ENCODE data around the gene ITGA5.

Gene ITGA5

DNA sequence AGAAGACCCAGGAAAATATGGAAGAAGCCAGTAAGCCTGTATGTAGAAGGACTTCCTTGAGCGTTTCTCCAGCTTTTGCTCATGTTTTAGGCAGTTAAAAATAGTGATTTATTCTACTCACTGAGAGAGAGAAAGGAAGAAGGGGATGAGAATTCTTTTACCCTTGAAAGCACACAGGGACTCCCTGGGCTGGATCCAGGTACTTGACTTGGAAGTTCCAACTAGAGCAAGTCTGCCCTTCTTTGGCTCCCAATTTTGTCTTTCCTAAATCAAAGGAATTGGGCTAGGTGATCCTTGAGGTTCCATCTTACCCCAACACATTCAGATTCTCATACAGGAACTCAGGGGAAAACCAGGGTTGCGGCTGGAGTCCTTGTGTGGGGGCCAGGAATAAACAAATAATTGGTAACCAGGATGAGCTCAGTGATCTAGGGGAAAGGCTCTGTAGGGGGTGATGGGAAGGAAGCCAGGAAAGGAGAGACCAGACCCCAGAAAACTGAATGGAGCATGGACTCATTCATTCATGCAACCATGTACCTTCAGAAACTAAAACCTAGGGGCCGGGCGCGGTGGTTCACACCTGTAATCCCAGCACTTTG, 11.5 kb upstream of the ITGA5 start:
- DNase-seq, result no peak

DNA sequence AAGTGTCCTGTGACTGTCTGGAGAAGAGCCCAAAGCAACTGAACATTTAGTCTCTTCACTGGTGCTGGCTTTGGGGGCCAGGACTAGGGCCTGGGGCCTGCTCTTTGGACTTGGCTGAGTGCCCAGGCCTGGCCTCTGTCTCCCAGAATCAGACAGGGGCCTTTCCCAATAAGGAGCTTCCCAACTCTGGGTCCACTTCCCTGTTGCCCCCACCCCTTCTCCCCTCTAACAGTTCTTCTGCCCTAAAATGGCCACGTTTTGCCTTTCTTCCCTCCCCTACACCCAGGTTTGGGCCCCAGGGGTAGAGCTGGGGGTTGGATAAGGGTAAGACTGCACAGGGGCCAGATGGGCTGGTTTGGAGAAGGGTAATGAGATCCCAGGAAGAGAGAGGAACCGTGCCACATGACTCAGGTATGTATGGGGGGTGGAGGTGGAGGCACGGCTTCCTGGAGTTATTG, 10.0 kb upstream of the ITGA5 start:
- no peak for DNase-seq

DNA sequence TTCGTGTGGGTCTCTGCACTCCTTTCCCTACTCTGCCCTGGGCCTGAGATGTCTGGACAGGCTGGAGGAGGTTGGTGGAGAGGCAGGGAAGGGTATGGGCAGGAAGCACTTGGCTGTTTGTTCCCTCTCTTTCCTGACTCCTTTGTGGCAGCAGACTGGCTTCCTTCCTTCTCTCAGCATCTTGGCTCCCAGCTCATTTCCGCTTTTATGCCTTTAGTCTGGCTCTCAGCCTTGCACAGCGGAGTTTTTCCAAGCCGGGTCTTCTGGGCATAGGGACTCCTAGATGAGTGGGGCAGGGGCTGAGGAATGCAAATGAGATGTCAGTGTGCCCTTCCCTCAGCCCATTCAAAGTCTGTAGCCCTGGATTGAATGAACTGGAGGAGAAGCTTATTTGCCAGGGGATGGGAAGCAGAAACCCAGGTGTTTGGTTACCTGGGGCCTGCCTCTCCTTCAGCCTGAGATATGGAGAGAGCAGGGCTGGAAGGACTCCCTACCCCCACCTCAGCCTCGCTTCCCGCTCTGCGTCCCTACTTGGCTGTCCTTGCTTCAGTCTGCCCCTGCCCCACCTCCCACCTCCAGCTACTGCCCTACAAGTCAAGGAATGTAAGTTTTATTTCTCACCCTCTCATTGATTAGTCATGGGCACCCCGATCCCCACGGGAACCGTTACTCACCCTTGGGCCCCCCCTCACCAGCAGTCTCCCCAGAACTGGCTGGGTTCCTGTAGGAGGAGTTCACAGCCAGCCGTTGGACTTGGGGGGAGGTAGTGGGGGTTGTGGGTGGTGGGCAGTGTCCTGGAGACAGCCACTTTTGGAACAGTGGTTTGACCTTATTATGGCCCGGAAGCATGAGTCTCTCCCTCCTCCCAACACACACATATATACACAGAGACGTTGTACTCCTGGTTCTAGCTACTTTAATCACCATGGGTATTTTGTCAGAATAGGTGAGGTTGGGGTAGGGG, 9.3 kb upstream of the ITGA5 start:
- no peak for DNase-seq

DNA sequence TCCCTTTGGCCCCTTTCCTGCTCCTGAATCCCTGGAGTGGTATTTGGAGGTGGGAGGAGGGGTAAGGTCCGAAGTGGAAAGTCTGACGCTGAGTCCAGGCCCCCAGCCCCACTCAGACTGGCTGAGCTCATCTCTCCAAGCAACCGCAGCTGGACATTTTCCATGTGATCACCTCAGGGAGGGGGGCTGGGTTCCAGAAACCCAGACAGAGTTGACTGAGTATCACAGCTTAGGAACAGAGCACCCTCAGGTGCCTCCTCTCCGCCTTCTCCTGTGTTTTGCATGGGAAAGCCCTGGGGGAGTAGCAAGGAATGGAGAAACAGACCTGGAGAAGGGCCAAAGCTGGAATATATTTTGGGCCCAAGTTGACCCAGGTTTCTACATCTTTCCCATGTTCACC, 8.0 kb upstream of the ITGA5 start:
- no peak for DNase-seq

DNA sequence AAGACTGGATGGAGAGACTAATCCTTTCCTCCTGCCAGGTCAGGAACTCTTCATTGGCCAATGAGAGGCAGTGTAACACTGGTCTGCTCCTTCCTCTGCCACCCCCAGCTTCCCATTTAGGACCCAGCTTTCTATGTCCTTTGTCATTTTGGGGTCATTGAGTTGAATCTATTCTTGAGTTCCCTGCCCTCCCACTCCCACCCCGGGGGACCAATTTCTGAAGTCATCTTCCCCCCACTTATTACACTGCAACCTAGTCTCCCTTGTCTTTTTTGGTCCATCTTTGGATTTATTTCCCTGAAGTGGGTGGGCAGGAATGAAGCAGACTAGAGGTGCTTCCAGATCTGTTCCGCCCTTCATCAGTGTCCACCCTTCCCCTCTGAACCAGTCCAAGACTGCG, 7.6 kb upstream of the ITGA5 start:
- no peak for DNase-seq

DNA sequence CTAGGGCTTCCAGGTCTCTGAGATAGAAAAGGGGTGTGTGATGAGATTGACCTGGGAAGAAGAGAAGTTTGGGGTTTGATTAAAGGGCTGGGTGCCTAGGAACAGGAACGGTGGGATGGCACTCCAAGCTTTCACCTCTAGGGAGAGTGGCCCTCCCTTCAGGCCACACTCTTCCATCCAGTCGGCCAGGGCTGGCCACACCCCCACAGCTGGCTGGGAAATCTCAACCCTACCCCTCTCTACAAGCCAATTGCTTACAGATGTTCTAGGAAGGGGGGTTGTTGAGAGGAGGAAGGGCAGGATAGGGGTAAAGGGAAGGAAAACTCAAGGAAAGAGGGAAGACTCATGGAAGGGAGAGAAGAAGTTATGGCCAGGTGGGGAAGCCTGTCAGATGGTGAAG, 6.6 kb upstream of the ITGA5 start:
- no peak for DNase-seq

DNA sequence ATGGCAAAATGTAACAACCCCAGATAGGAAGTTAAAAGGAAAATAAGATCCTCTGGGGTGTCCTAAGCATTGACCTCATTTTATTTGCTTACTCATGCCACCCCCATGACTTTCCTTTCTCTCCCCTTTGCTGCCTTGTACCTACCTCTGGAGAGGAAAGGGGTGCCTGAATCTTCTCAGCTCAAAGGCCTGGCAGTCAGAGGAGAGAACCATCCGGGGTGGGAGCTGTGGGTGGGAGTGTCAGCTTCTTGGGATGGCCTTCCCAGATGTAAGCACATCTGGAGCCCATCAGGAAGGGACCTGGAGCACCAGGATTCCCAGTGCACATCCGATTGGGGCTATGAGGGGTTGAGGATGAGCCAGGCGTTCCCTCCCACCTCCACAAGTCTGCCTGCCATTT, 5.2 kb upstream of the ITGA5 start:
- DNase-seq, result no peak

DNA sequence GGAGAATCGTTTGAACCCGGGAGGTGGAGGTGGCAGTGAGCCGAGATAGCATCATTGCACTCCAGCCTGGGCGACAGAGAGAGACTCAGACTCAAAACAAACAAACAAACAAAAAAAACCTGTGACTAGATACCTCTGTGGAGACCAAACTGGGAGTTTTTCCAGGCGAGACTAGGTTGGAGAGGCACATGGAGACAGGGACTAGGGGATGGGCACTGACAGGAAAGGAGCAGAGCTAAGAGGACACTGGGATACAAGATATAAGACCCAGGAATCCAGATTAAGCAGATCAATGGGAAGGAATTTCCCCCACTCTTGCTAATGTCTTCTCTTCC, 4.7 kb upstream of the ITGA5 start:
- no peak for DNase-seq

DNA sequence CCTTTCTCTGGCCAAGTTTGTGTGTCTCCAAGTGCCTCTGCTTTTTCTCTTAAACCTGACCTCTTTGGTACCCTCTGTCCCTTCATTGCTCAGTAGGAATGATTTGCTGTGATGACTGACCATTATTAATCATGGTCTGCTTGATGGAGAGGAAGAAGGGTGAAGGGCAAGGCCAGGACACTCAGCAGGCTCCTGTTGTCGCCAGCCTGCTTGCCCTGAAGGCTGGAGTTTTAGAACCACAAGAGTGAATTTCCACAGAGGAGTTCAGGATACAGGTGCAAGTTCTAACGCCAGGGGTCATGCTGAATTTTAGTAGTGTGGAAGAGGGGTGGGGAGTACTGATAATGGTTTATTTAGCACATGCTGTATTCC, 2.8 kb upstream of the ITGA5 start:
- DNase-seq, result no peak

DNA sequence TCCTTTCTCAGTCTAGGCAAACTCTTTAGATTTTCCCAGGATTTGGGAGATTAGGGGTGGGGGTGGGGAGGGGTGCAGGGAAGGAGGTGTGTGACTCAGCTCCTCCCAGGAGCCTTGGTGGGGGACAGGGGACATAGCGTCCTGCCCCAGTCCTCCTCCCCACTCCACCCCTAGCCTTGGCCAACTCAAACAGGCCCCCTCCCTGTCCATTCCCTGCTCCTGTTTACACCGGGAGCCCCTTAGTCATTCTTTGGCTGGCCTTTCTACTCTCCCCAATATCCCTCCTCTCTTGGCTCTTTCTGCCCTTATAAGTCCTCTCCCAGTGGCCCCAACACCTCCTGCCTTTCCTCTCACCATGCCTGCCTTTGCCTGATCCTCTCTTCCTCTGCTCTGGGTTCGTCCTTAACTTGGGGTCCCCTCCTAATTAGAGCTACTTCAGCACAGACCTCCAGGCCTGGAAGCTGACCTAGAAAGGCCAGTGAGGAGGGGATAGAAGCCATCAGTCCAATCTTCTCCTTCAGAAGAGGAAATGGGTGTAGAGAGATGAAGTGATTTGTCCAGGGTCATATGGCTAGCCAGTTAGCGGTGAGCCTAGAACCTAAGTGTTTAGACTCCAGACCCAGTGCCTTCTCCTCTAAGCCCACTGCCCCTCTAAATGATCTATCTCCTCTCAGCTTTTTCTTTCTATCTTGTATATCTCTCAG, 2.3 kb upstream of the ITGA5 start:
- DNase-seq, result no peak

DNA sequence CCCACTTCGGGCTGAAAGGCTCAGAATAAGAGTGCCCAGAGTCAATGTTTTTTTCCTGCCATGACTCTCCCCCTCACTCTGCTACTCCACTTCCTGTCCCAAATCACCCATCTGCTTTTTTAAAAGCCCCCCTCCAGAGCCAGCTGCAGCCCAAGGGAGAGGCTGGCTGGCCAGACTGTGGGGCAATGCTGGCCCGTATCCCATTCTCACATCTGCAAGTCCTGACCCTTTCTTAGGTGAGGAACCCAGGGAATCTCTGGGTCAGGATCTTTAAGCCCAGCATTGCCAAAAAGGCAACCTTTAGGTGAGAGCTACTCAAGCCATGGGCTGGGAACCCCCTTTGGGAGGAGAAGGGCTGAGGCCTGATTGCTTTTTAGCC, 1.7 kb upstream of the ITGA5 start:
- no peak for DNase-seq

DNA sequence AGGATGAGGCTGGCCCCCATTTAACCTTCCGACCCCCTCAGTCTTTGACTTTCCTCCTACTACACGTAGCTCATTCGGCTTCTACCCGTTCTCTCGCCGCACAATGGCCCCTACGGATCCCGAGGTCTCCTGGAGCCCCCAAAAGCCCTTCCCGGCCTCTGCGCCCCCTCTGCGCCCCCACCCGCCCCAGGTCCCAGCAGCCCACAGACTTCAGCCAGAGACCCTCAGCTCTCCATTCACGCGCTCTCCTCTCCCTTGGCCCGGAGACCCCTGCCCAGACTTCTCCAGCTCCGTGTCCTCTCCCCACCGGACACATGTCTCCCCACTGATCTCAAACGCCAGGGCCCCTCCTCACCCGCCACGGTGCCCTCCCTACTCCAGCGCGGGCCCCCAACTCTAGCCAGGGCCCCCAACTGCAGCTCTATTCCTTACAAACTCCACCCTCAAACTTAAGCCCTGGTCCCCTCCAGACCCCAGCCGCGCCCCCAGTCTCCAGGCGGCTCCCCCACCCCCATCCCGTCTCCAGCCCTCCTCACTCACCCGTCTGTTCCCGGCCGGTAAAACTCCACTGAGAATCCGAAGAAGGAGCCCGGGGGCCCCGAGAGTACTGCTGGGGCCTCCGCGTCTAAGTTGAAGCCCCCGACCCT, 502 bp downstream of the ITGA5 start:
- no peak for DNase-seq

DNA sequence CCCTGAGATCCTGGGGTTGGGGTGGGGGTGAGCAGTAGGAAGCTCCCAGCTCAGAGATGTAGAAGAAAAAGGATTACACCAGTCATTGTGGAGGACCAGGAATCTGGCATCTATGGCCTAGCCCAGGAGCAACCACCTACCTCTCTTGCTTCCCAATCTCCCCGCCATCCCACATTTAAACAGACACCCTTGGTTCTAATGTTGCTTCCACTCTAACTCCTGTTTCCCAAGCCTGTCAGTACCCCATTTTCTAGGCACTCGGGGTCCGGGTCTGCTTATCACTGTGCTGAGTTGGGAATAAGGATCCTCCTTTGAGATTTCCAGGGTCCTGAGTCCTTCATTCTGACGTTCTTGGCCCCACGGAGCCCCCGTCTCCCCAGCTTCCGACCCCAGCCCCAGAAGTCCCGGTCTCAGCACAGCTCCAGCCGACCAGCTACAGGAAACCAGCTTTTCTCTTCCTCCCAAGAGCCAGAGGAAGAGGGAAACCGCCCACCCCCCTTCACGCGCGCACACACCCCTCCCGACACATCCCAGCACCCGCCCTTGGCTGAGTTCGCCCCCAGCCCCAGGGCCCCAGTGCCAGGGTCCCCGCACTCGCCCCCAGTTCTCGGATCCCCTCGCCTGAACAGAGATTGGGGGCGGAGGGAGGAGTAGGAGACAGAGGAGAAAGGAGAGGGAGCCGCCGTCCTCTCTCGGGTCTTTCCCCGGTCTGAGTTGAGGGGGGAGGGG, 1.2 kb downstream of the ITGA5 start:
- peak; percentile 42 to 52 for DNase-seq

DNA sequence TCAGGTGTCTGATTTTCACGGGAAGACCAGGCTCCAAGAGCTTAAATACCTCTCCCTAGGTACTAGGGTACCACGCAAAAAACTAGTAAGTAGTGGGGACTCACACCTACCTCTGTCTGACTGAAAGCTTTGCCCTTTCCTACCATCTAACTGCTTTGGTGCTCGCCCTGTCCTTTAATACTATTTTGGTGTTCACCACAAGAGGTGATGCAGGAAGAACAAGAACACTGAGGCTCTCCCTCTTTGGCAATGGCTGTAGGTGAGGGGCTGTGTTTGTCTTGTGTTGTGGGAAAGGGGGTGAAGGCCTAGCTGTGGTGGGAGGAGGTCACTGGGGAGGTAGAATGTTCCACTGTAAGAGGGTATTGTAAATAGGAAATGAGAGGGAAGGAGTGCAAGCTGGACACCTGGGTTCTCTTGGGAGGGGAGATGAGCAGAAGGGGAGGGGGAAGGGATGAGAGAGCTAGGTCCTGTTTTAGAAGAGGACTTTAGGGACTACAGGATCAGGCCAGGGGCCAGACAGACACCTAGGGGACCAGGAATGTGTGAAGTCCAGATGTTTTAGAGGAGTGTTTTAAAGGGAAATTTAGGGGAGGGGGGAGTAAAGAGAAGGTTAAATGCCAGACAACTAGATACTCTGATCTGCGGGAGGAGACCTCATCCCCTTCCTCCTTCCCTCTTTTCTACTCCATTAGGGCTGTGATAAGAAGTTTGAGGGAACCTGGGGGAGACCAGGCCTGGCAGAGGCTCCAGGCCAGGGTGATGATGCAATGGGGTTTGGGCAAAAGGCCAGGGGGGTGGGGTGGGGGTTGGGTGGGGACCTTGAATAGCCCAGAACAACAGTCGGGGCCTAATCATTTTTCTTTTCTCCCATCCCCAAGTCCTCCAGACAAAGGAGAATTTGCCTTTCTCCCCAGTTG, 2.1 kb downstream of the ITGA5 start:
- peak in 1 of 2 donors; percentile 44 for DNase-seq

DNA sequence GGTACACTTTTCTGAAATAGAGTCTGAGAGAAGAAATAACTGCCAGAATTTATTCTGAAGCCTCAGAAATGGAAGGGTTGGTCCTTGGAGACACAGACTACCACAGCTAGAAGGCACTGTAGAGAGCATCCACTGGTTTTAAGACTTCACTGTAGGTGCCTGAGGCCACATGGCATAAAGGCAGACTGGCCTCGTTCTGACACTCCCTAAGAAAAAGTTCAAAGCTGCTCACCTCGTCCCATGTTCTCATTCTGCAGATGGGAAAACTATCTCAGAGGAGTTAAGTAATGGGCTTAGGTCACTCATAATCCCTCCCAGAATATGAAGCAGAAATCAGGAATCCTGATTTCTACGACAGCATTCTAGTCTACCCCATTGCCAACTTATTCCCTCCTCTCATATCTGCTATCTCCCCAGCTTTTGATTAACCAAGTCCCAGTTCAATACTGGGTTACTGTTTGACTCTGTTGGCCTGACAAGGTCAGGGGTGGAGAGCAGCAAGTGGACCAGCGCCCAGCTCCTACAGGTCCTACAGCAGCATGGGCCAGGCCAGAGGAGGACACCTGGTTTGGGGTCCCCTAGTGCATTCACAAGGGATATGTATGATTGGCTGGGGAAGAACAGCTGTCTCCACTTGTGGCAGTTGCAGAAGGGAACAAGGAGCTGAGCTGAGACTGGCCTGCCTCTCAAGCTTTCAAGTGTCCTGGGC, 3.7 kb downstream of the ITGA5 start:
- no peak for DNase-seq

DNA sequence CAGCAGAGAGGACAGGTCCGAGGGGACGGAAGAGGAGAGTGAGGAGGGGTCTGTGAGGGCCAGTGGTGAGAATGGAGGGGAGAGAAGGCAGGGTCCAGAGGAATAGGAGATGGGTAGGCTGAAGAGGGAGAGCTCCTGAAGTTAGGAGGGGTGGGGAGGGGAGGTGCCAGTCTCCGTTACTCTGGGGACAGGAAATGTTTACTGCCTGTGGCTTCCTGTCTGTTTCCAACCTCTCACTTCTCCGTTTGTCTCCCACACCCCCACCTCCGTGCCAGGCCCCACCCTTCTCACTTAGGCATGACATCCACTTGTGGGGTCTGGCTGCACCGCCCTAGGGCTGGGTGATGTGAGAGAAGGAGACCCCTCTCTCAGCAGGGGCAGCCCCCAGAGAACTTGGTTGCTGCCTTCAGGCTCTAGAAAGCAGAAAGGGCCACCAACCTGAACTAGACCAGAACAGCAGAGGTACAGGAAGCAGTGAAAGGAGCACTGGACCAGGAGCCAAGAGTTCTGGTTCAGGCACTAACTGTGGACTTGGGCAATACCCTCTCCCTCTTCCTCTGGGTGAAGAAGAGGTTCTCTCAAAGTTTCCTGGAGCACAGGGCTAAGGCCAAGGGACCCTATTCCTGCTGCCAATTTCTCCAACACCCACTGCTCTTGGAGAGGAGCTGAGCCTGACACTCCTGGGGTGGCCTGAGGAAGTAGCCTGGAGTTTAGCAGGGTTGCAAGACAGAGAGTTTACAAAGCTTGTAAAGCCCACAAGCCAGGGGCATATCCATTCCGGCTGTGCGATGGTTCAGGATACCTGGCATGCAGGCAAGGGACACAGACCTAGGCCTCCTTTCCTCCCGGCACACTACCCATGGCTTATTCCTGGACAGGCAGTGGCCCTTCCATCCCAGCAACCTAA, 5.5 kb downstream of the ITGA5 start:
- peak; percentile 88 to 91 for DNase-seq

DNA sequence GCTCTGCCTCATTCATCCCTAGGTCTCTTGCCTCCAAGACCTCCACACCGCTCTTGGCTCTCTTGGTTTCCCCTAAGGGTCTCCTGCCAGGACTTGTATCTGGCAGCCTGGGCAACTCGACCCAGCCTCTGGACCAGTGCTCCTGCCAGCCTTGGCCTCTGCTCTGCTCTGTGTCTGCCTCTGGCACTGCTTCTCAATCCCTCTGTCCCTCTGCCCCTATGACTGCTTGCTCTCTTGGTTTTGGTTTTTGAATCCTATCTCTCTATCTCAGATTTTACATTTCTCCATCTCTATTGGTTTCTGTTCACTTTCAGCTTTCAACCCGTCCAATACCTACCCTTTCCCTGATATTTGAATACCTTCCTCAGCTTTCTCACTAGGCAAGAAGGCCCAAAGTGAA, 6.3 kb downstream of the ITGA5 start:
- DNase-seq, result peak in 1 of 2 donors; percentile 41

DNA sequence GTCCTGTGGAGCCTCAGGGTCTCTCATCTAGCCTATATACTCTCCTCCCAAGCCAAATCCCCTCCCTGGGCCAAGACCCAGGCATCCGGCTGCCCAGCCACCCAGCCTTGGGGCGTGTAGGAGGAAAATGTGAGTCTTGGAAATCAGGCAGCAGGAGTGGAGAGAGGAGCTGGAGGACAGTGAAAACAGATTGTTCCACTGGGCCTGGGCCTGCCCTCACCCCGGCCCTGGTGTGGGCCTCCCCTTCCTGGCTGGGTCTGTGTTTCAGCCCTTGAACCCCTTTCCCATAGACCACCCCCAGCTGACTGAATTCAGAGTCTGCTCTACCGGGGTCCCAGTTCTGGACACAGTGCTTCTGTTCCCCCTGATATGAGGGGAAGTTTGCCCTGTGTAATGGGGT, 6.7 kb downstream of the ITGA5 start:
- no peak for DNase-seq

DNA sequence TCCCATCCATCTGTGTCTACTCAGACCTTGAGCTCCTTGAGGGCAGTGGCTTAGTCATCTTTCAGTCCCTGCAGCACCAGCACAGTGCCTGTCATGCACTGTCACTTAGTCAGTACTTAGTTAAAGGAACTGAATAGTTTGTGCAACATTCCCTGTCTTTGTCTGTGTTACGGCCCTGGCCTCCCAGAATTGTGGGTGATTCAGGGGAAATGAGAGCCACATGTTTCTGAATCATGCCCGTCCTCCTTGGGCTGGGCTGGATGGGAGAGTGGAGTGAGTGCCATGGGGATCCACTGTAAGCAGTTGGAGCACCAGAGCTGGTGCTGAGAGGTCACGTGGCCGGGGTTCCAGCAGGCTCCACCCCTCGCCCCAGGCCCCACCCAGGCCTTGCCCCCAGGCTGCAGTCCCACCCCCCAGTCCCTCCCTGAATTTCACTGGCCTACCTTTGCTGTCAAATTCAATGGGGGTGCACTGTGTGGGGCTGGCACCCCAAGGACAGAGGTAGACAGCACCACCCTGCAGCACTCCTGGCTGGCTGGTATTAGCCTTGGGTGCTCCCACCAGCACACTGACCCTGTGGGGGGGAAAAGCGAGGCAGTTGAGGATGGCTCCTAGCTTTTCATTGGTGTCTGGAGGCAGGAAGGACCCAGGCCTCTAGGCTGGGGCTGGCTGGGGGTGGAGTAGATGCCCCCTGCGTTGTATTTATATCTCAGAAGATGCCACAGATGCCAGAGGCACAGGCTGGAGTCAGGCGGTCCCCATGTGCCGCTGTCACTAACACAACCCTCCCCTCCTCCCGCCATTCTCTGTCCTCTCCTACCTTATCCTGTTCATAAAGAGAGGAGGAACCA, 7.5 kb downstream of the ITGA5 start:
- DNase-seq, result peak; percentile 65 to 87

All from CD4-positive, alpha-beta T cell treated with Interleukin-4 for 1 hour (primary cell).